Measurements from ENCODE around the gene PKIG.

DNA sequence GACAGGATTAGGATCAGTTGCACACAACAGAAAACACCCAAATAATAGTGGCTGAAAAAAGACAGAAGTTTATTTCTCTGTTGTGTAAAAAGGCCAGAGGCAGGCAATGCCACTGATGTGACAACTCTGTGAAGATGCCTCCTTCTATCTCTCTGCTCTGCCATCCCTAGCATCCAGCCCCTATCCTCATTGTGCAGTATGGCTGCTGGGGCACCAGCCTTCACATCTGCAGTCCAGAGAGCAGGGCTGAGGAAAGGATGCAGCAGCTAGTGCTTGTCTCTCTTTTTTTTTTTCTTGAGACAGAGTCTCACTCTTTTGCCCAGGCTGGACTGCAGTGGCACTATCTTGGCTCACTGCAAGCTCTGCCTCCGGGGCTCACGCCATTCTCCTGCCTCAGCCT, 75.5 kb downstream of the PKIG start:
- TF ChIP-seq, protein P1, sequence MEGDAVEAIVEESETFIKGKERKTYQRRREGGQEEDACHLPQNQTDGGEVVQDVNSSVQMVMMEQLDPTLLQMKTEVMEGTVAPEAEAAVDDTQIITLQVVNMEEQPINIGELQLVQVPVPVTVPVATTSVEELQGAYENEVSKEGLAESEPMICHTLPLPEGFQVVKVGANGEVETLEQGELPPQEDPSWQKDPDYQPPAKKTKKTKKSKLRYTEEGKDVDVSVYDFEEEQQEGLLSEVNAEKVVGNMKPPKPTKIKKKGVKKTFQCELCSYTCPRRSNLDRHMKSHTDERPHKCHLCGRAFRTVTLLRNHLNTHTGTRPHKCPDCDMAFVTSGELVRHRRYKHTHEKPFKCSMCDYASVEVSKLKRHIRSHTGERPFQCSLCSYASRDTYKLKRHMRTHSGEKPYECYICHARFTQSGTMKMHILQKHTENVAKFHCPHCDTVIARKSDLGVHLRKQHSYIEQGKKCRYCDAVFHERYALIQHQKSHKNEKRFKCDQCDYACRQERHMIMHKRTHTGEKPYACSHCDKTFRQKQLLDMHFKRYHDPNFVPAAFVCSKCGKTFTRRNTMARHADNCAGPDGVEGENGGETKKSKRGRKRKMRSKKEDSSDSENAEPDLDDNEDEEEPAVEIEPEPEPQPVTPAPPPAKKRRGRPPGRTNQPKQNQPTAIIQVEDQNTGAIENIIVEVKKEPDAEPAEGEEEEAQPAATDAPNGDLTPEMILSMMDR (IDR thresholded peaks at IDR 0.05 in 2 of 3, conservative IDR thresholded peaks at IDR 0.05 in 1 of 3; ENCODE audit: borderline replicate concordance in 1 of 3, insufficient read depth in 1 of 3, low read depth in 2 of 3, low read length in 2 of 3): no peak
- TF ChIP-seq SRF (IDR thresholded peaks at IDR 0.05; ENCODE audit: low read depth) (no peak), POLR2A (IDR thresholded peaks at IDR 0.05; ENCODE audit: borderline replicate concordance, extremely low read depth, insufficient read depth, insufficient read length) (no peak), EZH2 (IDR thresholded peaks at IDR 0.05) (no peak), YY1 (IDR thresholded peaks at IDR 0.05; ENCODE audit: extremely low read depth, insufficient replicate concordance, low read depth, low read length) (no peak), MAX (IDR thresholded peaks at IDR 0.05) (no peak), ZNF274 (IDR thresholded peaks at IDR 0.05; ENCODE audit: low read depth, low read length) (no peak), POLR2AphosphoS5 (IDR thresholded peaks at IDR 0.05; ENCODE audit: low read depth, low read length) (no peak), RAD21 (IDR thresholded peaks at IDR 0.05; ENCODE audit: low read depth) (no peak), ZBTB33 (IDR thresholded peaks at IDR 0.05; ENCODE audit: extremely low read depth, insufficient replicate concordance, low read length) (no peak)
- TF ChIP-seq, protein P2, sequence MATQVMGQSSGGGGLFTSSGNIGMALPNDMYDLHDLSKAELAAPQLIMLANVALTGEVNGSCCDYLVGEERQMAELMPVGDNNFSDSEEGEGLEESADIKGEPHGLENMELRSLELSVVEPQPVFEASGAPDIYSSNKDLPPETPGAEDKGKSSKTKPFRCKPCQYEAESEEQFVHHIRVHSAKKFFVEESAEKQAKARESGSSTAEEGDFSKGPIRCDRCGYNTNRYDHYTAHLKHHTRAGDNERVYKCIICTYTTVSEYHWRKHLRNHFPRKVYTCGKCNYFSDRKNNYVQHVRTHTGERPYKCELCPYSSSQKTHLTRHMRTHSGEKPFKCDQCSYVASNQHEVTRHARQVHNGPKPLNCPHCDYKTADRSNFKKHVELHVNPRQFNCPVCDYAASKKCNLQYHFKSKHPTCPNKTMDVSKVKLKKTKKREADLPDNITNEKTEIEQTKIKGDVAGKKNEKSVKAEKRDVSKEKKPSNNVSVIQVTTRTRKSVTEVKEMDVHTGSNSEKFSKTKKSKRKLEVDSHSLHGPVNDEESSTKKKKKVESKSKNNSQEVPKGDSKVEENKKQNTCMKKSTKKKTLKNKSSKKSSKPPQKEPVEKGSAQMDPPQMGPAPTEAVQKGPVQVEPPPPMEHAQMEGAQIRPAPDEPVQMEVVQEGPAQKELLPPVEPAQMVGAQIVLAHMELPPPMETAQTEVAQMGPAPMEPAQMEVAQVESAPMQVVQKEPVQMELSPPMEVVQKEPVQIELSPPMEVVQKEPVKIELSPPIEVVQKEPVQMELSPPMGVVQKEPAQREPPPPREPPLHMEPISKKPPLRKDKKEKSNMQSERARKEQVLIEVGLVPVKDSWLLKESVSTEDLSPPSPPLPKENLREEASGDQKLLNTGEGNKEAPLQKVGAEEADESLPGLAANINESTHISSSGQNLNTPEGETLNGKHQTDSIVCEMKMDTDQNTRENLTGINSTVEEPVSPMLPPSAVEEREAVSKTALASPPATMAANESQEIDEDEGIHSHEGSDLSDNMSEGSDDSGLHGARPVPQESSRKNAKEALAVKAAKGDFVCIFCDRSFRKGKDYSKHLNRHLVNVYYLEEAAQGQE (IDR thresholded peaks at IDR 0.05; ENCODE audit: low read depth): no peak
